ENCODE data around the gene MYCBP2. TPM values are rescaled to one million over a fixed set of nuclear protein-coding genes. Genes with fewer than 3 reads are reported as not detected.
"Not testable (repeated sequence)": the region's sequence is repeated elsewhere in the genome, so short reads cannot be mapped to it uniquely, and the experiment has no call there.

Gene MYCBP2
- total RNA-seq, 4 donors from 2014 or later = 42.4 to 262 (median 71.0) TPM

DNA sequence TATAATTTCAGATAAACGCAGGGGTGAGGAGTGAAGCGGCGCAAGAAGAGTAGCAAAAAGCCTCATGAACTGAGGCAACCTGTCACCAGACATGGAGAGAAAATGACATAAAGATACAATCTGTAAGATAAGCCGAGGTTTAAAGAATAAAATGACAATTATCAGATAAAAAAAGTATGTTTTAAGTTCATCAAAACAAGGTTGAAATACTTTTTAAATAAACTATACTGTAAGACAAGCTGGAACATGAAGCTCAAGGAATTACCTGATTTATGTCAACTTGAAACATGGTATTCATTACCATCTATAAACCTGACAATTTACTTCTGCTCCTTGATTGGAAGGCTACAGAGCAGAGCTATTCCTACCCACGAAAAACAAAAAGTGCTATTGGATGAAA is 61.6 kb downstream of the MYCBP2 start:
- Histone ChIP-seq H3K36me3 (peaks cover 0 to 9% (median 3%) of the 10 kb centered on the region in 3 donors), H3K27me3 (no peaks in the 10 kb centered on the region), H3K4me3 (no peak overlapping the region), H3K4me1 (no peaks in the 10 kb centered on the region), H3K9me3 (no peaks in the 10 kb centered on the region), H3K27ac (no peak overlapping the region)
- TF ChIP-seq, protein P1, sequence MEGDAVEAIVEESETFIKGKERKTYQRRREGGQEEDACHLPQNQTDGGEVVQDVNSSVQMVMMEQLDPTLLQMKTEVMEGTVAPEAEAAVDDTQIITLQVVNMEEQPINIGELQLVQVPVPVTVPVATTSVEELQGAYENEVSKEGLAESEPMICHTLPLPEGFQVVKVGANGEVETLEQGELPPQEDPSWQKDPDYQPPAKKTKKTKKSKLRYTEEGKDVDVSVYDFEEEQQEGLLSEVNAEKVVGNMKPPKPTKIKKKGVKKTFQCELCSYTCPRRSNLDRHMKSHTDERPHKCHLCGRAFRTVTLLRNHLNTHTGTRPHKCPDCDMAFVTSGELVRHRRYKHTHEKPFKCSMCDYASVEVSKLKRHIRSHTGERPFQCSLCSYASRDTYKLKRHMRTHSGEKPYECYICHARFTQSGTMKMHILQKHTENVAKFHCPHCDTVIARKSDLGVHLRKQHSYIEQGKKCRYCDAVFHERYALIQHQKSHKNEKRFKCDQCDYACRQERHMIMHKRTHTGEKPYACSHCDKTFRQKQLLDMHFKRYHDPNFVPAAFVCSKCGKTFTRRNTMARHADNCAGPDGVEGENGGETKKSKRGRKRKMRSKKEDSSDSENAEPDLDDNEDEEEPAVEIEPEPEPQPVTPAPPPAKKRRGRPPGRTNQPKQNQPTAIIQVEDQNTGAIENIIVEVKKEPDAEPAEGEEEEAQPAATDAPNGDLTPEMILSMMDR (IDR thresholded peaks at IDR 0.05) = no peak
- no peak for TF ChIP-seq POLR2A (IDR thresholded peaks at IDR 0.05)
- DNase-seq = no peak

DNA sequence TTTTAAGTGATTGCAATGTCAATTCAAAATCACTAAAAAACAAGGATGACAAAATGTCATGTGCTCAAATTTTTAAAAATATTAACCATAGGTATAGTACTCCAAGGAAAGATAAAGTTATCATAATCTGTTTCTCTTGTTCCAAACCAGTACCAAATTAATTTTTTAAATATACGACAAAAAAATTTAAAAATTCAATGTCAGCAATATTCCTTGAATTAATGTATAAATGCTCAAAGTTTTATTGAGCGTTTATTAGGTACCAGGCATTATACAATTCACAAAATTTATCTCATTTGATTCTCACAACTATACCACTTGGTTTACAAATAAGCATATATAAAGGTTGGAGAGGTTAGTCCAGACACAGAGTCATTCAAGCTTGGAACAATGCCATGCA is 64.7 kb downstream of the MYCBP2 start:
- H3K4me3 ChIP-seq = no peak overlapping the region
- no peaks in the 10 kb centered on the region for H3K27me3 ChIP-seq
- H3K4me1 ChIP-seq = no peaks in the 10 kb centered on the region
- TF ChIP-seq POLR2A (IDR thresholded peaks at IDR 0.05) = no peak
- TF ChIP-seq, protein P1 (IDR thresholded peaks at IDR 0.05) = no peak
- H3K9me3 ChIP-seq = no peaks in the 10 kb centered on the region
- H3K27ac ChIP-seq = no peak overlapping the region
- DNase-seq = no peak
- peaks cover 0 to 16% (median 3%) of the 10 kb centered on the region in 3 donors for H3K36me3 ChIP-seq

DNA sequence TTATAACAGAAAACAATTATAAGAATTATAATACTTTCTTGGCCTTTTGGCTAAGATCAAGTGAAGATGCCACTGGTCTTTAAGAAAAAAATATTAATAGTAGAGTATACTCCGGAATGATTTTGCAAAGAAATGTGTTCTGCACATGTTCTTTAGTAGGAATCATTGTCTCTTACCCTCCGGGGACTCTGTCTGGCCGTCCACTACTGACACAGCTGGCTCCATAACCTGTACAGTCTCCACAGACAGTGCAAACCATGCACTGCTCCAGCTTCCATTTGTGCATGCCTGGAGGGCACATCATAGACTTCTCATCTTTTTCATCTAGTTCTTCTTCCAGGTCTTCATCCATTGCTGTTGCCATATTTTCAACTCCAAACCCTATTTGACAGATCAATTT is 75.9 kb downstream of the MYCBP2 start:
- no peaks in the 10 kb centered on the region for H3K27me3 ChIP-seq
- DNase-seq = no peak
- peaks cover 0 to 9% (median 0%) of the 10 kb centered on the region in 3 donors for H3K36me3 ChIP-seq
- no peak overlapping the region for H3K4me3 ChIP-seq
- no peak overlapping the region for H3K27ac ChIP-seq
- TF ChIP-seq, protein P1 (IDR thresholded peaks at IDR 0.05) = no peak
- no peak for TF ChIP-seq POLR2A (IDR thresholded peaks at IDR 0.05)
- H3K4me1 ChIP-seq = no peaks in the 10 kb centered on the region
- H3K9me3 ChIP-seq = no peaks in the 10 kb centered on the region

DNA sequence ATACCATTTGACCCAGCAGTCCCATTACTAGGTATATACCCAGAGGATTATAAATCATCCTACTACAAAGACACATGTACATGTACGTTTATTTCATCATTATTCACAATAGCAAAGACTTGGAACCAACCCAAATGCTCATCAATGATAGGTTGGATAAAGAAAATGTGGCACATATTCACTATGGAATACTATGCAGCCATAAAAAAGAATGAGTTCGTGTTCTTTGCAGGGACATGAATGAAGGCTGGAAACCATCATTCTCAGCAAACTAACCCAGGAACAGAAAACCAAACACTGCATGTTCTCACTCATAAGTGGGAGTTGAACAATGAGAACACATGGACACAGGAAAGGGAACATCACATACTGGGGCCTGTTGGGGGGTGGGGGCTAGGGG is 81.7 kb downstream of the MYCBP2 start:
- H3K4me3 ChIP-seq, H3K9me3 ChIP-seq, H3K27me3 ChIP-seq, DNase-seq, H3K4me1 ChIP-seq, H3K27ac ChIP-seq: not testable (repeated sequence)
- peaks cover 0 to 22% (median 0%) of the 10 kb centered on the region in 3 donors for H3K36me3 ChIP-seq

DNA sequence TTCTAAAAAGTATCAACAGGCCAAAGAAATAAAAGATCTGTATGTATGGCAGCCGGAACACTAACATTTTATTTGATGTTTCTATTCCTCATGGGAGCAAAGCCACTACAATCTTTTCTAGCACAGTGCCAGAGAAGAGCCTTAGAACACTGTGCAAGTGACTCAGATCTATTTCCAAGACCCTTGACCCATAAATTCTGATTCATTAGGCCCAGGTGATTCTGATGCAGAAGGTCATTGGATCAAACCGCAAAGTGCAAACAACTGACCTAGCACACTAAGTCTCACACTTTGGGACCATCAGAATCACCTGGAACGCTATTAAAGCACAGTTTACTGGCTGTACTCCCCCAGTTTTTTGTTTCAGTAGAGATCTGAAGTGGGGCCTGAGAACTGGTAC is 87.6 kb downstream of the MYCBP2 start:
- DNase-seq = no peak
- peaks cover 0 to 19% (median 0%) of the 10 kb centered on the region in 3 donors for H3K36me3 ChIP-seq
- H3K4me1 ChIP-seq = no peaks in the 10 kb centered on the region
- H3K9me3 ChIP-seq = no peaks in the 10 kb centered on the region
- TF ChIP-seq, protein P1 (IDR thresholded peaks at IDR 0.05) = no peak
- no peak for TF ChIP-seq POLR2A (IDR thresholded peaks at IDR 0.05)
- no peaks in the 10 kb centered on the region for H3K27me3 ChIP-seq
- no peak overlapping the region for H3K4me3 ChIP-seq
- no peak overlapping the region for H3K27ac ChIP-seq

DNA sequence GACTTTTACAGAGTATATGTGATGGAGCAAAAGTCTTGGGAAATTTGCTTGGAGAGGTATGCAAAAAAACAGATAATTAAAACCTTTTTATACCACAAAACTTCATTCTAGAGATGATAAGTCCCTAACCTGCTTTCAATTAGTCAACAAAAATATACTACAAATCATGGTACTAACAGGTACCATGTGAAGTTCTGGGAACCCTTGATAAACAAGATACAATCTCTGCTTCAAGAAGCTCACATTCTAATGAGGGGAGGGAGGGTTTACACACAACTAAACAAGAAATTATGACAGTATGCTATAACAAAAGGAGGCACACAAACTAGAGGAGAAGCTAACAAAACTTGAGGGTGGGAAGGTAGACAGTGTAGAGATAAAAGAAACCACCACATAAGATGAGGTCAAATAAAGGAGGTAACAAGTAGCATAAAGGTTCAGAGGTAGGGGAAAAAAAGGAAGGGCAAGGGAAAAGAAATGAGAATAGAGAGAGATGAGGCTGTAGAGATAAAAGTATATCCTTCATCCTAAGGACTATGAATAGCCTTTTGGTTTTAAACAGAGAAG is 91.4 kb downstream of the MYCBP2 start:
- Histone ChIP-seq H3K9me3 (no peaks in the 10 kb centered on the region), H3K4me3 (no peak overlapping the region), H3K36me3 (peaks cover 0 to 5% (median 0%) of the 10 kb centered on the region in 3 donors), H3K27me3 (no peaks in the 10 kb centered on the region), H3K27ac (no peak overlapping the region), H3K4me1 (no peaks in the 10 kb centered on the region)
- no peak for DNase-seq
- TF ChIP-seq POLR2A (IDR thresholded peaks at IDR 0.05) = no peak
- TF ChIP-seq, protein P1 (IDR thresholded peaks at IDR 0.05) = no peak
